ENCODE measurements around the gene NYAP1.

NYAP1 gene

DNA sequence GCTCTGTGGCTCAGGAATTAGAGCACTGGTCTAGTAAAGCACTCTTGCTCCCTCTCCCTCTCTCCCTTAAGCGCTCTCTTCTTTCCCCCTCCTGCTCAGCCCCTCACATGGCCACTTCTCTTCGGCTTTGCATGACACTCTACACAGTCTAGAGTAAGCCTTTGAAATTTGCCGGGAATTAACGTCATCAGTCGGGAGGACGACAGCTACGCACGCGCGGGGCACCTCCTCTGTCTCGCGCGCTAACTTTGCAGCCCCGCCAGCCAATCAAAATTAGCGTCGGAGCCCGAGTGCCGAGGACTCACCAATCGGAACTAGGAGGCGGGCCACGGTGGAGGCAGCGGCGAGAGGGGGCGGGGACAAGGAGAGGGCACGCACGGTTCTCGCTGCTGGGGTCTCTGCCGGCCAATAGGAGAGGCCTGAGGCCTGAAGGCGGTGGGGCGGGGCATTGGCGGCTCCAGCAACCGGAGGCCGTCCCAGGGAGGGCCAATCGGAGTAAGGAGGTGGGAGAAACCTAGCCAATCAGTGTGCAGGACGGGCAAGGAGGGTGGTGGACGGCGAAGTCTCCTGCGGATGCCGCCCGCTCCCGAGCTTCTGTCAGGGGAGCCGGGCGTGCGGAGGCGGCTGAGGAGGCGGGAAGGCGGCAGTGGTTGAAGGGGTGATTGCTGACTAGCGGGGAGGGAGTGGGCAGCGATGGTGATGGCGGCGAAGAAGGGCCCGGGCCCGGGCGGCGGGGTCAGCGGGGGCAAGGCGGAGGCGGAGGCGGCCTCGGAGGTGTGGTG lies 55.1 kb downstream of the NYAP1 start, which contains the start of gene AGFG2 (continued):
- TF ChIP-seq SP2 (tag by site-specific recombination; IDR thresholded peaks at IDR 0.05) = peak; percentile 100
- peak; percentile 100 for TF ChIP-seq EGR2 (tag by site-specific recombination; IDR thresholded peaks at IDR 0.05; ENCODE audit: low read depth)
- TF ChIP-seq ZNF596 (tag by site-specific recombination; IDR thresholded peaks at IDR 0.05) = no peak
- peak; percentile 97 for TF ChIP-seq KLF10 (tag by site-specific recombination; IDR thresholded peaks at IDR 0.05)
- peak; percentile 73 for TF ChIP-seq SP7 (tag by site-specific recombination; IDR thresholded peaks at IDR 0.05)
- TF ChIP-seq ZNF138 (tag by site-specific recombination; IDR thresholded peaks at IDR 0.05; ENCODE audit: borderline replicate concordance) = no peak
- TF ChIP-seq REPIN1 (tag by site-specific recombination; IDR thresholded peaks at IDR 0.05; ENCODE audit: low read depth) = no peak
- TF ChIP-seq GLIS2 (tag by site-specific recombination; IDR thresholded peaks at IDR 0.05) = peak; percentile 100
- no peak for TF ChIP-seq ZNF791 (tag by site-specific recombination; IDR thresholded peaks at IDR 0.05)
- TF ChIP-seq SCRT2 (tag by site-specific recombination; IDR thresholded peaks at IDR 0.05) = no peak
- no peak for TF ChIP-seq ZNF19 (tag by site-specific recombination; IDR thresholded peaks at IDR 0.05; ENCODE audit: low read depth)
- TF ChIP-seq ZNF701 (tag by site-specific recombination; IDR thresholded peaks at IDR 0.05) = no peak
- TF ChIP-seq ZNF175 (tag by site-specific recombination; IDR thresholded peaks at IDR 0.05) = no peak
- TF ChIP-seq, protein P1, sequence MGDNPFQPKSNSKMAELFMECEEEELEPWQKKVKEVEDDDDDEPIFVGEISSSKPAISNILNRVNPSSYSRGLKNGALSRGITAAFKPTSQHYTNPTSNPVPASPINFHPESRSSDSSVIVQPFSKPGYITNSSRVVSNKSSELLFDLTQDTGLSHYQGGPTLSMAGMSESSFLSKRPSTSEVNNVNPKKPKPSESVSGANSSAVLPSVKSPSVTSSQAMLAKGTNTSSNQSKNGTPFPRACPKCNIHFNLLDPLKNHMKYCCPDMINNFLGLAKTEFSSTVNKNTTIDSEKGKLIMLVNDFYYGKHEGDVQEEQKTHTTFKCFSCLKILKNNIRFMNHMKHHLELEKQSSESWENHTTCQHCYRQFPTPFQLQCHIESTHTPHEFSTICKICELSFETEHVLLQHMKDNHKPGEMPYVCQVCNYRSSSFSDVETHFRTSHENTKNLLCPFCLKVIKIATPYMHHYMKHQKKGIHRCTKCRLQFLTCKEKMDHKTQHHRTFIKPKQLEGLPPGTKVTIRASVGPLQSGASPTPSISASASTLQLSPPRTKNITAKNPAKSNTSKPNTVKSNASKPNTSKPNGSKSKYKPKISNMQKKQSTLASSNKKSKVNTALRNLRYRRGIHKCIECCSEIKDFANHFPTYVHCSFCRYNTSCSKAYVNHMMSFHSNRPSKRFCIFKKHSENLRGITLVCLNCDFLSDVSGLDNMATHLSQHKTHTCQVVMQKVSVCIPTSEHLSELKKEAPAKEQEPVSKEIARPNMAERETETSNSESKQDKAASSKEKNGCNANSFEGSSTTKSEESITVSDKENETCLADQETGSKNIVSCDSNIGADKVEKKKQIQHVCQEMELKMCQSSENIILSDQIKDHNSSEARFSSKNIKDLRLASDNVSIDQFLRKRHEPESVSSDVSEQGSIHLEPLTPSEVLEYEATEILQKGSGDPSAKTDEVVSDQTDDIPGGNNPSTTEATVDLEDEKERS (tag by site-specific recombination; IDR thresholded peaks at IDR 0.05) = no peak
- 0 out of 2 replicates have a peak, but pooled peaks have one; percentile 61 for TF ChIP-seq ZNF24 (tag by site-specific recombination; IDR thresholded peaks at IDR 0.05)
- TF ChIP-seq ZNF529 (tag by site-specific recombination; IDR thresholded peaks at IDR 0.05; ENCODE audit: insufficient replicate concordance) = no peak
- TF ChIP-seq, protein P2, sequence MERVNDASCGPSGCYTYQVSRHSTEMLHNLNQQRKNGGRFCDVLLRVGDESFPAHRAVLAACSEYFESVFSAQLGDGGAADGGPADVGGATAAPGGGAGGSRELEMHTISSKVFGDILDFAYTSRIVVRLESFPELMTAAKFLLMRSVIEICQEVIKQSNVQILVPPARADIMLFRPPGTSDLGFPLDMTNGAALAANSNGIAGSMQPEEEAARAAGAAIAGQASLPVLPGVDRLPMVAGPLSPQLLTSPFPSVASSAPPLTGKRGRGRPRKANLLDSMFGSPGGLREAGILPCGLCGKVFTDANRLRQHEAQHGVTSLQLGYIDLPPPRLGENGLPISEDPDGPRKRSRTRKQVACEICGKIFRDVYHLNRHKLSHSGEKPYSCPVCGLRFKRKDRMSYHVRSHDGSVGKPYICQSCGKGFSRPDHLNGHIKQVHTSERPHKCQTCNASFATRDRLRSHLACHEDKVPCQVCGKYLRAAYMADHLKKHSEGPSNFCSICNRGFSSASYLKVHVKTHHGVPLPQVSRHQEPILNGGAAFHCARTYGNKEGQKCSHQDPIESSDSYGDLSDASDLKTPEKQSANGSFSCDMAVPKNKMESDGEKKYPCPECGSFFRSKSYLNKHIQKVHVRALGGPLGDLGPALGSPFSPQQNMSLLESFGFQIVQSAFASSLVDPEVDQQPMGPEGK (tag by site-specific recombination; IDR thresholded peaks at IDR 0.05) = peak; percentile 81
- TF ChIP-seq ZNF341 (tag by site-specific recombination; IDR thresholded peaks at IDR 0.05; ENCODE audit: low read depth) = peak; percentile 36; the same call in 1 of the 2 replicates
- no peak for TF ChIP-seq ZNF510 (tag by site-specific recombination; IDR thresholded peaks at IDR 0.05; ENCODE audit: insufficient replicate concordance)
- no peak for TF ChIP-seq ZNF621 (tag by site-specific recombination; IDR thresholded peaks at IDR 0.05)
- TF ChIP-seq, protein P3, sequence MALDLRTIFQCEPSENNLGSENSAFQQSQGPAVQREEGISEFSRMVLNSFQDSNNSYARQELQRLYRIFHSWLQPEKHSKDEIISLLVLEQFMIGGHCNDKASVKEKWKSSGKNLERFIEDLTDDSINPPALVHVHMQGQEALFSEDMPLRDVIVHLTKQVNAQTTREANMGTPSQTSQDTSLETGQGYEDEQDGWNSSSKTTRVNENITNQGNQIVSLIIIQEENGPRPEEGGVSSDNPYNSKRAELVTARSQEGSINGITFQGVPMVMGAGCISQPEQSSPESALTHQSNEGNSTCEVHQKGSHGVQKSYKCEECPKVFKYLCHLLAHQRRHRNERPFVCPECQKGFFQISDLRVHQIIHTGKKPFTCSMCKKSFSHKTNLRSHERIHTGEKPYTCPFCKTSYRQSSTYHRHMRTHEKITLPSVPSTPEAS (tag by site-specific recombination; IDR thresholded peaks at IDR 0.05) = no peak
- TF ChIP-seq ZNF423 (tag by site-specific recombination; IDR thresholded peaks at IDR 0.05) = no peak
- TF ChIP-seq, protein P4, sequence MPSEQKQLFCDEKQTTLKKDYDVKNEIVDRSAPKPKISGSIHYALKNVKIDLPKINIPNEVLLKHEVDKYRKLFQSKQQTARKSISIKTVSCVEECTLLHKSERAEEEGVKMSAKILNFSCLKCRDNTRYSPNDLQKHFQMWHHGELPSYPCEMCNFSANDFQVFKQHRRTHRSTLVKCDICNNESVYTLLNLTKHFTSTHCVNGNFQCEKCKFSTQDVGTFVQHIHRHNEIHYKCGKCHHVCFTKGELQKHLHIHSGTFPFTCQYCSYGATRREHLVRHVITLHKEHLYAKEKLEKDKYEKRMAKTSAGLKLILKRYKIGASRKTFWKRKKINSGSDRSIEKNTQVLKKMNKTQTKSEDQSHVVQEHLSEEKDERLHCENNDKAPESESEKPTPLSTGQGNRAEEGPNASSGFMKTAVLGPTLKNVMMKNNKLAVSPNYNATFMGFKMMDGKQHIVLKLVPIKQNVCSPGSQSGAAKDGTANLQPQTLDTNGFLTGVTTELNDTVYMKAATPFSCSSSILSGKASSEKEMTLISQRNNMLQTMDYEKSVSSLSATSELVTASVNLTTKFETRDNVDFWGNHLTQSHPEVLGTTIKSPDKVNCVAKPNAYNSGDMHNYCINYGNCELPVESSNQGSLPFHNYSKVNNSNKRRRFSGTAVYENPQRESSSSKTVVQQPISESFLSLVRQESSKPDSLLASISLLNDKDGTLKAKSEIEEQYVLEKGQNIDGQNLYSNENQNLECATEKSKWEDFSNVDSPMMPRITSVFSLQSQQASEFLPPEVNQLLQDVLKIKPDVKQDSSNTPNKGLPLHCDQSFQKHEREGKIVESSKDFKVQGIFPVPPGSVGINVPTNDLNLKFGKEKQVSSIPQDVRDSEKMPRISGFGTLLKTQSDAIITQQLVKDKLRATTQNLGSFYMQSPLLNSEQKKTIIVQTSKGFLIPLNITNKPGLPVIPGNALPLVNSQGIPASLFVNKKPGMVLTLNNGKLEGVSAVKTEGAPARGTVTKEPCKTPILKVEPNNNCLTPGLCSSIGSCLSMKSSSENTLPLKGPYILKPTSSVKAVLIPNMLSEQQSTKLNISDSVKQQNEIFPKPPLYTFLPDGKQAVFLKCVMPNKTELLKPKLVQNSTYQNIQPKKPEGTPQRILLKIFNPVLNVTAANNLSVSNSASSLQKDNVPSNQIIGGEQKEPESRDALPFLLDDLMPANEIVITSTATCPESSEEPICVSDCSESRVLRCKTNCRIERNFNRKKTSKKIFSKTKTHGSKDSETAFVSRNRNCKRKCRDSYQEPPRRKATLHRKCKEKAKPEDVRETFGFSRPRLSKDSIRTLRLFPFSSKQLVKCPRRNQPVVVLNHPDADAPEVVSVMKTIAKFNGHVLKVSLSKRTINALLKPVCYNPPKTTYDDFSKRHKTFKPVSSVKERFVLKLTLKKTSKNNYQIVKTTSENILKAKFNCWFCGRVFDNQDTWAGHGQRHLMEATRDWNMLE (tag by site-specific recombination; conservative IDR thresholded peaks at IDR 0.05; ENCODE audit: low read depth) = no peak
- TF ChIP-seq GFI1B (tag by site-specific recombination; IDR thresholded peaks at IDR 0.05) = no peak
- TF ChIP-seq, protein P5, sequence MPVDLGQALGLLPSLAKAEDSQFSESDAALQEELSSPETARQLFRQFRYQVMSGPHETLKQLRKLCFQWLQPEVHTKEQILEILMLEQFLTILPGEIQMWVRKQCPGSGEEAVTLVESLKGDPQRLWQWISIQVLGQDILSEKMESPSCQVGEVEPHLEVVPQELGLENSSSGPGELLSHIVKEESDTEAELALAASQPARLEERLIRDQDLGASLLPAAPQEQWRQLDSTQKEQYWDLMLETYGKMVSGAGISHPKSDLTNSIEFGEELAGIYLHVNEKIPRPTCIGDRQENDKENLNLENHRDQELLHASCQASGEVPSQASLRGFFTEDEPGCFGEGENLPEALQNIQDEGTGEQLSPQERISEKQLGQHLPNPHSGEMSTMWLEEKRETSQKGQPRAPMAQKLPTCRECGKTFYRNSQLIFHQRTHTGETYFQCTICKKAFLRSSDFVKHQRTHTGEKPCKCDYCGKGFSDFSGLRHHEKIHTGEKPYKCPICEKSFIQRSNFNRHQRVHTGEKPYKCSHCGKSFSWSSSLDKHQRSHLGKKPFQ (tag by site-specific recombination; IDR thresholded peaks at IDR 0.05) = no peak
- TF ChIP-seq GLIS1 (tag by site-specific recombination; IDR thresholded peaks at IDR 0.05) = peak; percentile 85
